ENCODE results near the gene SYCP2L. TPM values are rescaled to one million over a fixed set of nuclear protein-coding genes. Genes with fewer than 3 reads are reported as not detected.

The SYCP2L gene
- total and polyA plus RNA-seq, 2 of the 8 experiments (the other 6 are each of a cell fraction or from before 2014, with no cell fraction given), result 1.7 to 4.2 TPM

DNA sequence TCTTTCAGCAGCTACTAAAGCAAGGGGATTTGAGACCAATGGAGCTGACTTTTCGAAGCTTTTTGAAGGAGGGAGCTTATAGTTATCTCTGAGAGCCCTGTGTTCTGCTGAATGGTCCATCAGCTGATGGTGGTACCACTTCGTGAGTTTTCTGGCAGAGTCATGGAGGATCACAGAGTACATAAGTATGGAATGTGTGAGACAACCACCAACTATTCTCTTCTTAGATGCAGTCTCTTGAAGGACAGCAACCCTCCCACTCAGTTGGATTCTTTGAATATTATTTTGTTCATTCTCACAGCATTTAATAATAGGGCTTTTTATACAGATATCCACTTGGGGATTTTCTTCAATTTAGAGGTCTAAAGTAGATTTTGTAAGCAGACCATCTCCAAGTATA lies 81.9 kb downstream of the SYCP2L start (continued):
- TF ChIP-seq SIN3A (conservative IDR thresholded peaks at IDR 0.05 in 1 of 2, IDR thresholded peaks at IDR 0.05 in 1 of 2; ENCODE audit: low read depth in 1 of 2, low read length in 2 of 2), result no peak
- TF ChIP-seq E2F6 (IDR thresholded peaks at IDR 0.05), result no peak
- TF ChIP-seq CREB1 (IDR thresholded peaks at IDR 0.05), result no peak
- no peak for TF ChIP-seq RFX5 (IDR thresholded peaks at IDR 0.05; ENCODE audit: borderline replicate concordance, low read depth, low read length)
- TF ChIP-seq TAF7 (optimal IDR thresholded peaks at IDR 0.05; ENCODE audit: borderline replicate concordance, low read depth, low read length), result no peak
